ENCODE data around the gene BFSP2.

- no peak for TF ChIP-seq POLR2AphosphoS5 (IDR thresholded peaks at IDR 0.05)
- TF ChIP-seq CTCF (IDR thresholded peaks at IDR 0.05): no peak
- TF ChIP-seq EP300 (IDR thresholded peaks at IDR 0.05): no peak
- TF ChIP-seq POLR2A (IDR thresholded peaks at IDR 0.05): no peak
Measured at GRCh38 chr3:133475245-133476010, 75.6 kb downstream of the BFSP2 start.
